ENCODE results near the gene EFCC1. TPM values are rescaled to one million over a fixed set of nuclear protein-coding genes. Genes with fewer than 3 reads are reported as not detected.

Gene EFCC1
- total RNA-seq, 1 donor from 2014 or later: 15.9 TPM

DNA sequence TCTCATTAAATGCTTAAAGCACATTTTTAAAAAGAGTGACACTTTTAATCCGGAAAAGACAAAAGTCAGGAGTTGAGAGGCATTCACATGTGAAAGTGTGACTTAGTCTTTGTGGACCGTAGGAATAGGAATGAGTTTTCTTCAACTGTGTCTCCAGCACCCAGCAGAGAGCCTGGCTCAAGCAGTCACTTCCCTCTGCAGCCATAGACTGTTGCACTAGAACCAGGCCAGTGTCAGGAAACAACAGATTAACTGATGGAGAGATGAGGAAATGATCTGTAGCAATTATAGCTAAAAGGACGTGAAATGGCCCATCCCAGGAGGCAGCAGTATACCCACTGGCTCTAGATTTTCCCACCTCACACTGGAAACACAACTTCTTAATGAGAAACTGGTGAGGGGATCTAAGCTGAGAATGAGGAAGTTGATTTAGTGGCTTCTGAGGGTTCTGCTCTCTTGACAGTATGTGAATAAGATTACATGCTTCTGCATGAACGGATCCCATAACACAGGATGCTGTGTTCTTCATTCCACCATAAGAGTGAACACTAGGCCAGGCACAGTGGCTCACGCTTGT lies 27.0 kb upstream of the EFCC1 start:
- H3K4me1 Mint-ChIP-seq (ENCODE audit: unreplicated experiment): peaks cover 7% of the 10 kb centered on the region
- H3K4me3 Mint-ChIP-seq (ENCODE audit: unreplicated experiment): no peak overlapping the region
- no peaks in the 10 kb centered on the region for H3K36me3 Mint-ChIP-seq (ENCODE audit: low read depth, unreplicated experiment)
- no peaks in the 10 kb centered on the region for H3K9me3 Mint-ChIP-seq (ENCODE audit: unreplicated experiment)
- DNase-seq (ENCODE audit: low spot score): no peak
- peaks cover 2% of the 10 kb centered on the region for H3K27me3 Mint-ChIP-seq (ENCODE audit: unreplicated experiment)
- no peak overlapping the region for H3K27ac Mint-ChIP-seq (ENCODE audit: unreplicated experiment)
- TF ChIP-seq, protein P1, sequence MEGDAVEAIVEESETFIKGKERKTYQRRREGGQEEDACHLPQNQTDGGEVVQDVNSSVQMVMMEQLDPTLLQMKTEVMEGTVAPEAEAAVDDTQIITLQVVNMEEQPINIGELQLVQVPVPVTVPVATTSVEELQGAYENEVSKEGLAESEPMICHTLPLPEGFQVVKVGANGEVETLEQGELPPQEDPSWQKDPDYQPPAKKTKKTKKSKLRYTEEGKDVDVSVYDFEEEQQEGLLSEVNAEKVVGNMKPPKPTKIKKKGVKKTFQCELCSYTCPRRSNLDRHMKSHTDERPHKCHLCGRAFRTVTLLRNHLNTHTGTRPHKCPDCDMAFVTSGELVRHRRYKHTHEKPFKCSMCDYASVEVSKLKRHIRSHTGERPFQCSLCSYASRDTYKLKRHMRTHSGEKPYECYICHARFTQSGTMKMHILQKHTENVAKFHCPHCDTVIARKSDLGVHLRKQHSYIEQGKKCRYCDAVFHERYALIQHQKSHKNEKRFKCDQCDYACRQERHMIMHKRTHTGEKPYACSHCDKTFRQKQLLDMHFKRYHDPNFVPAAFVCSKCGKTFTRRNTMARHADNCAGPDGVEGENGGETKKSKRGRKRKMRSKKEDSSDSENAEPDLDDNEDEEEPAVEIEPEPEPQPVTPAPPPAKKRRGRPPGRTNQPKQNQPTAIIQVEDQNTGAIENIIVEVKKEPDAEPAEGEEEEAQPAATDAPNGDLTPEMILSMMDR (IDR thresholded peaks at IDR 0.05; ENCODE audit: unreplicated experiment): no peak

DNA sequence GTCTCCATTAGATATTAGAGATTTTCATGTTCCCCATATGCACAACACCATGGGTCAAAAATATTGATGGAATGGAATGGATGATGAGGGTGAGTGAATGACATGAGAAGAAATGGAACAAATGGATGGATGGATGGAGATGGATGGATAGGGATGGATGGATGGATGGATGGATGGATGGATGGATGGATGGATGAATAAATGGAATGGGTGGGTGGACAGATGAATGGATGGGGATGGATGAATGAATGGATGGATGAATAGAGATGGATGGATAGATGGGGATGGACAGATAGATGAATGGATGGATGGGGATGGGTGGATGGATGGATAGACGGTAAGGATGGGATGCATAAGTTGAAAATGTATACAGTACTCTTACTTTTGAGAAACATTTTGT lies 25.8 kb upstream of the EFCC1 start:
- no peak for DNase-seq (ENCODE audit: low spot score)
- Mint-ChIP-seq H3K4me1 (ENCODE audit: unreplicated experiment) (peaks cover 7% of the 10 kb centered on the region), H3K27ac (ENCODE audit: unreplicated experiment) (no peak overlapping the region), H3K27me3 (ENCODE audit: unreplicated experiment) (peaks cover 2% of the 10 kb centered on the region), H3K4me3 (ENCODE audit: unreplicated experiment) (no peak overlapping the region), H3K36me3 (ENCODE audit: low read depth, unreplicated experiment) (no peaks in the 10 kb centered on the region), H3K9me3 (ENCODE audit: unreplicated experiment) (no peaks in the 10 kb centered on the region)
- TF ChIP-seq, protein P1 (IDR thresholded peaks at IDR 0.05; ENCODE audit: unreplicated experiment): no peak

DNA sequence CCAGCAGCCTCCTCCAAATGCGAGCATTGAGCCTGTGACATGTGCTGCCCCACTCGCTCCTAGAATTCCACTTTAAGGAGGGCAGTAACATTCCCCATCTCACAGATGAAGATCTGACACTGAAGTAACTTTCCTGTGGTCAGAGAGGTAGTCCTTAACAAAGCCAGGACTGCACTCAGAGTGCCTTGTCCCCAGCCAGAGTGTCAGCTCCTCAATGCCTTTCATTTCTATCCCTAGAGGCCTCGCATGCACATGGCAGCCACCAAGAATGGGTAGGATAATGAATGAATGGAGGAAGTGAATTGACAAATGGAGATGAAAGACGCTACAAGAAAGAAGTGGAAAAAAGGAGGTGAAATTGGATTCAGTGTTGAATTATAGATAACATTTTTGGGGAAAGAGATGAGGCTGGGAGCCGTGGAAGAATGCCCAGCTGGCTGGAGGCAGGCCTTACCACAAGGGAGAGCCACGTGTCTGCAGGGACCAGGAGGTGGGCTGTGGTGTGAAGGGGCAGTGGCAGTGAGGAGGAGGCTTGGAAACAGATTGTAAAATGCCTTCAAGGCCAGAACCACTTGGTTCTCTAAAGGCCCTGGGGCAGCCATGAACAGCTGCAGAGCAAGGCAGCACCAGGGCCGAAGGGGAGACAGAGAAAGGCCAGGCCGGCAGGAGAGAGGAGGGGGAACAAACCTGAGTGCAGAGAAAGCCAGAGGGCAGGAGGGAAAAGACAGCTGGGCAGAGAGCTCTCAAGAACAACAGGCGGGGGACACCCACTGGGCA lies 17.6 kb upstream of the EFCC1 start:
- DNase-seq (ENCODE audit: low spot score): no peak
- TF ChIP-seq, protein P1 (IDR thresholded peaks at IDR 0.05; ENCODE audit: unreplicated experiment): no peak
- Mint-ChIP-seq H3K27me3 (ENCODE audit: unreplicated experiment) (peaks cover 5% of the 10 kb centered on the region), H3K9me3 (ENCODE audit: unreplicated experiment) (no peaks in the 10 kb centered on the region), H3K4me3 (ENCODE audit: unreplicated experiment) (no peak overlapping the region), H3K4me1 (ENCODE audit: unreplicated experiment) (peaks cover 14% of the 10 kb centered on the region), H3K36me3 (ENCODE audit: low read depth, unreplicated experiment) (peaks cover 4% of the 10 kb centered on the region), H3K27ac (ENCODE audit: unreplicated experiment) (no peak overlapping the region)

DNA sequence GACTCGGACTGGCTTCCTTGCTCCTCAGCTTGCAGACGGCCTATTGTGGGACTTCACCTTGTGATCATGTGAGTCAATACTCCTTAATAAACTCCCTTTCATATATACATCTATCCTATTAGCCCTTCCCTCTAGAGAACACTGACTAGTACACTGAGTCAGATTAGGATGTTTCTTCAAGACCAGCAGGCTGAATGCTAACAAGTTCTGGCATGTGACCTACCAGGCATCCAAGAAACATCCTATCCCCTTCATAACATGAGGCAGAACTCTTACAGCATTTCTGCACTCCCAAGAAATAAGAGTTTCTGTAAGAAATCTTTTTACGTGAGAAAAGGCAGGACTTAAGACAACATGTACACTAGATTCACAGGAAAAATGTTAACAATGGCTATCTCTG lies 16.5 kb upstream of the EFCC1 start:
- DNase-seq (ENCODE audit: low spot score): no peak
- Mint-ChIP-seq H3K4me1 (ENCODE audit: unreplicated experiment) (peaks cover 14% of the 10 kb centered on the region), H3K27ac (ENCODE audit: unreplicated experiment) (no peak overlapping the region), H3K36me3 (ENCODE audit: low read depth, unreplicated experiment) (peaks cover 4% of the 10 kb centered on the region), H3K27me3 (ENCODE audit: unreplicated experiment) (peaks cover 5% of the 10 kb centered on the region), H3K9me3 (ENCODE audit: unreplicated experiment) (no peaks in the 10 kb centered on the region), H3K4me3 (ENCODE audit: unreplicated experiment) (no peak overlapping the region)
- TF ChIP-seq, protein P1 (IDR thresholded peaks at IDR 0.05; ENCODE audit: unreplicated experiment): no peak
